HG02870 (cell line): ENCODE results near the gene MFAP1.
"Not testable (repeated sequence)": the region's sequence is repeated elsewhere in the genome, so short reads cannot be mapped to it uniquely, and the experiment has no call there.

Source experiments
- ATAC-seq: cut with Tn5 transposase; IDR thresholded peaks from one replicate; pipeline ENCODE4 v1.9.1; 2021; ENCODE audit warnings: mild to moderate bottlenecking, moderate library complexity; ENCODE audit not compliant: unreplicated experiment

MFAP1 gene

GRCh38 chr15:43825305-43825704, 815 bp upstream of the MFAP1 start:
- not testable (repeated sequence) for ATAC-seq

- ATAC-seq, result no peak
Observed at GRCh38 chr15:43821505-43821904, 3.0 kb downstream of the MFAP1 start.

- not testable (repeated sequence) for ATAC-seq
Observed at GRCh38 chr15:43815064-43815463, 9.4 kb downstream of the MFAP1 start.

GRCh38 chr15:43808960-43809678, 15.4 kb downstream of the MFAP1 start:
- peak; percentile 66 for ATAC-seq

GRCh38 chr15:43808435-43808950, 16.0 kb downstream of the MFAP1 start:
- no peak for ATAC-seq

- ATAC-seq, result not testable (repeated sequence)
Observed at GRCh38 chr15:43802676-43803075, 21.8 kb downstream of the MFAP1 start.

GRCh38 chr15:43800286-43801141, 24.0 kb downstream of the MFAP1 start, which contains the start of gene HYPK:
TSS of gene HYPK (plus strand) at chr15:43800599. CDS start at chr15:43800623, 24 bp downstream.
- ATAC-seq, result peak; percentile 60

GRCh38 chr15:43799945-43800285, 24.6 kb downstream of the MFAP1 start, which contains the start of gene SERINC4:
TSS of gene SERINC4 (minus strand) at chr15:43800220. CDS start at chr15:43799986, 234 bp downstream.
- no peak for ATAC-seq

- ATAC-seq, result no peak
Observed at GRCh38 chr15:43799209-43799944, 25.1 kb downstream of the MFAP1 start.

- ATAC-seq, result no peak
Observed at GRCh38 chr15:43796566-43796965, 27.9 kb downstream of the MFAP1 start.

- ATAC-seq, result no peak
Observed at GRCh38 chr15:43795997-43796396, 28.5 kb downstream of the MFAP1 start.

GRCh38 chr15:43795197-43795596, 29.3 kb downstream of the MFAP1 start:
- no peak for ATAC-seq

GRCh38 chr15:43794269-43795037, 30.0 kb downstream of the MFAP1 start:
- ATAC-seq, result no peak

GRCh38 chr15:43793647-43794046, 30.8 kb downstream of the MFAP1 start:
- no peak for ATAC-seq

- ATAC-seq, result no peak
Observed at GRCh38 chr15:43792761-43793476, 31.6 kb downstream of the MFAP1 start.

- peak; percentile 77 for ATAC-seq
Observed at GRCh38 chr15:43791993-43792760, 32.3 kb downstream of the MFAP1 start, which contains the start of gene SERF2. TSS of gene SERF2 (plus strand) at chr15:43792320. CDS start at chr15:43792377, 57 bp downstream.

GRCh38 chr15:43789409-43789808, 35.1 kb downstream of the MFAP1 start:
- ATAC-seq, result no peak

GRCh38 chr15:43779016-43779415, 45.5 kb downstream of the MFAP1 start:
- ATAC-seq, result no peak
